ENCODE data around the gene AJM1.

The AJM1 gene

DNA sequence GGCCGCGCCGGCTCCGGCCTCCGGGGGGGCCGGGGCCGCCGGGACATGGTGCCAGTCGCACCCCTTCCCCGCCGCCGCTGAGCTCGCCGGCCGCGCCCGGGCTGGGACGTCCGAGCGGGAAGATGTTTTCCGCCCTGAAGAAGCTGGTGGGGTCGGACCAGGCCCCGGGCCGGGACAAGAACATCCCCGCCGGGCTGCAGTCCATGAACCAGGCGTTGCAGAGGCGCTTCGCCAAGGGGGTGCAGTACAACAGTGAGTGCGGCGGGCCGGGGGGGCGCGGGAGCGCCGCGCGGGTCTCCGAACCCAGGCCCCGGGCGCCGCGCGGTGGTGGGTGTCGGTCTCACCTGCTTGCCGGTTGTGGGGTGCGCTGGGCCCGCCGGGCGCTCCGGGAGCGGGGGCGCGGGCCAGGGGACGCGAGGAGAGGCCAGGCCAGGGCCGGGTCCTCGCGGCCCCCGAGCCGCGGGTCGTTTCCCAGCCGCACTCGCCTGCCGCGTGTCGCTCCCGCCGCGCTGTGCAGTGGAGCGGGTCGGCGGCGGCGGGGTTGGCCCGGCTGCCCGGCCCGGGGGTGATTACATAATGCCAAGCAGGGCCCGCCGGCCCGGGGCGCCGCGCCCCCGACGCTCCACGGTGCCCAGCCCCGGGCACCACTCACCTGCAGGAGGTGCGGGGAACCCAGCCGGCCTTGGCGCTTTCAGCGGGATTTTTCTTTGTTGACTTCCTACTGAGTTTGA lies 34.0 kb upstream of the AJM1 start:
- DNase-seq (ENCODE audit: low read depth) = no peak

DNA sequence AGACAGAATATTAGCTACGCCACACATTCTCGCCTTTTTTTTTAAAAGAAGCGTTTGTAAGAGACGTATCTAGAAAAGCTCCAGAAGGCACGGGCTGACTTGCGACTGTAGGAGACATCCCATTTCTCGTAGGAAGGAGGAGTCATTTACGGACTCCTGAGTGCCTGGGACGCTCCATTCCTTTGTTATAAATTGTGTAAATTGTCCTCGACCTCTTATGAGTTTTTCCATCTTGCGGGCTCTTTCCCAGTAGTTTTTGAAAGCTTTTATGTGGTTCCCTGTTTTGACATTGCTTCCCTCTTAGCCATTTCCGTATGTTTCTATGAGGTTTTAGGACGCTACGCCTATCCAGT lies 33.5 kb upstream of the AJM1 start:
- no peak for DNase-seq (ENCODE audit: low read depth)

DNA sequence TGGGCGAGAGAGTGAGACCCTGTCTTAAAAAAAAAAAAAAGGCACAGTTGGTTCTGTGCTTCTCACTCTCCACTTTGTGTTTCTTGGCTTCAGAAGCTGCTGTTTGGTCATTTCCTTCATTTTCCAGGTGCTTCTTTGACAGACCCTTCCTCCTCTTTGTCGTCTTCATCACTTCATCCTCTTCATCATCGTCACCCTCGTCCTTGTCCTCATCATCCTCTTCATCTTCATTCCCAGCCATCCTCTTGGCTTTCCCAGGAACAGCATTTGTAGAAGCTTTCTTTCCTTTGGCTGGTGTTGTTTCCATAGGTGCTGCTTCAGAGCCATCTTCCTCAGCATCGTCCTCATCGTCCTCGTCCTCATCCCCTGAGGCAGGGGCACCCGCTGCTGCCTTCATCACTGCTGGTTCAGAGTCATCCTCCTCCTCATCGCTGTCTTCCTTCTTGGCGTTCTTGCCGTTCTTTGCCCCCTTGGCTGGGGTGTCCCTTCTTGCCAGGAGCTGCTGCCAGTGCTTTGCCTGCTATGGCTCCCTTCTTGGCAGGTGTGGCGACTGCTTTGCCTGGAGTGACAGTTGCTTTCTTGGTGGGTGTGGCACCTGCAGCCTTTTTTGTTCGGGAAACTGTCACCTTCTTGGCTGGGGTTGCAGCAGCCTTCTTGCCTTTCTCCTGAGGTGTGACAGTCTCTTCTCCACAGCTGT lies 27.4 kb upstream of the AJM1 start:
- no peak for DNase-seq (ENCODE audit: low read depth)

DNA sequence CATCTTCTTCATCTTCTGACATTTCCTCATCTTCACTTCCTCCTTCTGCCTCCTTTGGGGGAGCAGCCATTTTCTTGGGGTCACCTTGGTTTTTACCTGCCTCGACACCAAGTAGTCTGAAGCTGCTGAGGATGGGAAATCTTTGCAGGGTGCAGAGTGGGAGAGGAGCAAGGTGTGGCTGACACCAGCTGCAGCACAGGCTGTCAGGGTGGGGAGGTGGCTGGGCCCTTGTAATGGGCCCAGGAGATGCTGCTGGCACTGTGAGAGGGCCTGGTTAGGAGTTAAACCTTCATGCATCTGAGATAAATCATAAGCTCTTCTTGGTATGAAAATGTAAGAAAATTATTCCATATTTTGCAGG lies 26.9 kb upstream of the AJM1 start:
- DNase-seq (ENCODE audit: low read depth) = no peak

DNA sequence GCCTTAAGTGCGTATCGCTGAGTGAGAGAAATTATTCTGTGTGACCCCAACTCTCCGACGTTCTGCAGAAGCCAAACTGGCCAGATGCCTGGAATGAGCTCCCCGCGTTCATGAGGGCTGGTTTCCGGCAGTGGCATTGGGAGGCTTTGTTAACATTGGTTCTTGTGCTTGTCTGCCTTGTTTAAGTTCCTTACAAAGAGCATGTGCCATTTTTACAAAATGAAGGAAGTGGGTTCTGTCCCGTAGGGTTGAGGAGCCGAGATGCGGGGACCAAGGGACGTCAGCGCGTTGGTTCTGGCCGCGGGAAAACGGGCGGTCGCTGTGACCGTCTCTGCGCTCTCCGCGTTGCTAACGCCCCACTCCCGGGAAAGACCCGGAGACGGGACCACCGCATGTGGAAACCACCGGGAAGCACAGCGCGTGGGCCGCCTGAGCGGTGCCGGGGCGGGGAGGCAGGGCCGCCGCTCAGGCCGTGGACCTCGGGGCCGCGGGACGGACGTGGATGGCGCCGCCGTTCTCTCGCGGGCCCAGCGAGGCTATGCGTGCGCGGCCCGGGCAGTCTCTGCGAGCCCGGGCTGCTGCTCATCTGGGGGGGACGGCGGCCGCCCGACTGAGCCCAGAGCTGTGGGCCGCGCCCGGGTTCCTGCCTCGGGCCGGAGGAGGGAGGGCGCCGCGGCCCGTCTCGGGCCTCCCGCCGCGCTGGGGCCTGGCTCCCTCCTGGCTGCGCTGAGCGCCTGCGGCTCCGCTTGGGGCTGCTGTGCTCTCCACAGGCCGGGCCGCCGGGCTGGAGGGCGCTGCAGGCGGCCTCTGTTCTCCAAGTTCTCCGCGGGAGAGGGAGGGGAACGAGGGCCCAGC lies 21.1 kb upstream of the AJM1 start:
- peak; percentile 56 for DNase-seq (ENCODE audit: low read depth)

DNA sequence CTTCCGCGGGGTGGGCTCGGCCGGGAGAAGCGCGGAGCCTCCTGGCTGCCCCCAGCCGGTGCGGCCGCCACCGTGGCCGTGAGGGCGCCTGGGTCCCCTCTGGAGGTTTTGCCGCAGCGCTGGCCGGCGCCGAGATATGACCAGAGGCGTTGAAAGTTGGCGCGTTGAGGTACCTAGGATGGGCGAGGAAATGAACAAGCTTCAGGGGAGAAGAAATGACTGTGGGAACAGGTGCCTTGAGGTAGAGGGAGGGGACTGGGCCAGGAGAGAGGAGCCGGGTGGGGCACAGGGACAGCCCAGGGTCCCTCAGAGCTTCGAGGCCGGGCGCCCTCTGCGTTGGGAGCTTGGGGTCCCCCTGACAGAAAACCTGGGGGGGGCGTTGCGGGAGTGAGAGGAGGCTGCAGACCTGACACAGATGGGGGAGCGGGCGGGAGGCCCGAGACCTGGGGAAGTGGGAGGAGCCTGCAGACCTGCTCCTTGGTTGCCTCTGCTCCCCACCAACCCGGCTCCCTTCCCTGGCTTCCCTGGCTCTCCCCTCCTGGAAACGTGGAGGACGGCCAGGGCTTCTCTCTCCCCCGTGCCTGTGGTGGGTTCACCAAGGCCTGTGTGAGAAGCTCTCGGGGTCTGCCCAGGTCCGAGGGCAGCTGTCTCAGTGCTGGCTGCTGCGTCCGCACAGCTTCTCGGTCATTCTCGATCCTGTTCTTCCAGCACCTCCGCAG lies 20.3 kb upstream of the AJM1 start:
- DNase-seq (ENCODE audit: low read depth) = no peak

DNA sequence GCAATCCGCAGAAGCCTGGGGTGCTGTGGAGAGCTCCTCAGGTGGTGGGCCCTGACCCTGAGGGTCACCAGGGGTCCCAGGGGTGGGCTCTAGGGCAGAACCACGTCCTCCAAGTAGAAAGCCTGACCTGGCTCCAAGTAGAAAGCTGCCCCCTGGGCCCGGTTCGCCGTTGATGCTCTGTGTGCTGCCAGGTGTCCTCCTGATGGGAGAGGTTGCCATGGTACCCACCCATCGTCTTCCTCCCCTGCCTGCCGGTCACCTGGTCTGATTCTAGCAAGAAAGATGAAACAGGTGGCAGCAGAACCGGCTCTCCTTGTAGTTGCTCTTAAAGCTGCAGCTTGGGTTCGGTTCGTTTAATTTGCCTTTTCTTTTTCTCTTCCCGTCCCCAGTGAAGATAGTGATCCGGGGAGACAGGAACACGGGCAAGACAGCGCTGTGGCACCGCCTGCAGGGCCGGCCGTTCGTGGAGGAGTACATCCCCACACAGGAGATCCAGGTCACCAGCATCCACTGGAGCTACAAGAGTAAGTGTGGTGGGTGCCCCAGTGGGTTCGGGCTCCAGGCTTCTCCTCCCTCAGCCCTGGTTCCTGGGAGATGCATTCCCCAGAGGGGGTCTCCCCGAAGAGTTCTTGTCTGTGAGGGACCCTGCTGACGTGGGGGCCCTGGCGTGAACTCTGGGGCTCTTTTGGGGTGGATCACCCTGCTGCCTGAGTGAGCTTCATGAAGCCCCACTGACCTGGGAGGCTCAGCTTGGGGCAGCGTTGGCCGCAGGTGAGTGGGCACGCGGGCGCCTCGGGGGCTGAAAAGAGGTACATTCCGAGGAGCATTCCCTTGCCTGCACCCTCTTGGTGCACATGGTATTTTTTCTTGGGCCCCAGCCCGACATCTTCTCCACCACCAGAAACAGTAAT lies 18.9 kb upstream of the AJM1 start:
- DNase-seq (ENCODE audit: low read depth) = no peak

DNA sequence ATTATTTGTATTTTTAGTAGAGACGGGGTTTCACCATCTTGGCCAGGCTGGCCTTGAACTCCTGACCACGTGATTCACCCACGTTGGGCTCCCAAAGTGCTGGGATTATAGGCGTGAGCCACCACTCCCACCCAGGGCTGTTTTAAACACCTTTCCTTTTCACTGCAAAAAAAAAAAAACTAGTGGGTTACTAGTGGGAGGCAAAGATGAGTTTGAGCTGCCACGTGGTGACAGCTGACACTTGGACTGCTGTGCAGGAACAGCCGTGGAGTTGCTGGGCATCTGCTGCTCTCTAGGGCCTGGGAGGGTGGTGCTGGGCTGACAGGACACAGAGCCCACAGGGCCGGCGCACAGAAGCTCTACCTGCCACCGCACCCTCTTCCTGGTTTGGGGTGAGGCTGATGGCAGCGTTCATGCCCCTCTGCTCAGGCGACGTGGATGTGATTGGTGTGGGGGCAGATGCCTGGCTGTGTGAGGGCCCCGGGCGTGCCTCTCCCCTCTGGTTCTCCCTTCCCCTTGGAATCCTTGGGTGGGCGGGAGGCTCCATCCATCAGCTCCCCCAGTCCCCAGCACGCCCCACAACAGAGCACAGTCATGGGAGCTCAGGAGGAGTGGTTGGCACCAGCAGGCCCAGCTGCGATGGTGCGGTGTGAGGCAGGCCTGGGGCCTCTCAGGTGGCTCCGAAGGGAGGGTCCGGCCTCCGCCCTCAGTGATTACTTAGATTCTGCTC lies 17.6 kb upstream of the AJM1 start:
- DNase-seq (ENCODE audit: low read depth) = no peak

DNA sequence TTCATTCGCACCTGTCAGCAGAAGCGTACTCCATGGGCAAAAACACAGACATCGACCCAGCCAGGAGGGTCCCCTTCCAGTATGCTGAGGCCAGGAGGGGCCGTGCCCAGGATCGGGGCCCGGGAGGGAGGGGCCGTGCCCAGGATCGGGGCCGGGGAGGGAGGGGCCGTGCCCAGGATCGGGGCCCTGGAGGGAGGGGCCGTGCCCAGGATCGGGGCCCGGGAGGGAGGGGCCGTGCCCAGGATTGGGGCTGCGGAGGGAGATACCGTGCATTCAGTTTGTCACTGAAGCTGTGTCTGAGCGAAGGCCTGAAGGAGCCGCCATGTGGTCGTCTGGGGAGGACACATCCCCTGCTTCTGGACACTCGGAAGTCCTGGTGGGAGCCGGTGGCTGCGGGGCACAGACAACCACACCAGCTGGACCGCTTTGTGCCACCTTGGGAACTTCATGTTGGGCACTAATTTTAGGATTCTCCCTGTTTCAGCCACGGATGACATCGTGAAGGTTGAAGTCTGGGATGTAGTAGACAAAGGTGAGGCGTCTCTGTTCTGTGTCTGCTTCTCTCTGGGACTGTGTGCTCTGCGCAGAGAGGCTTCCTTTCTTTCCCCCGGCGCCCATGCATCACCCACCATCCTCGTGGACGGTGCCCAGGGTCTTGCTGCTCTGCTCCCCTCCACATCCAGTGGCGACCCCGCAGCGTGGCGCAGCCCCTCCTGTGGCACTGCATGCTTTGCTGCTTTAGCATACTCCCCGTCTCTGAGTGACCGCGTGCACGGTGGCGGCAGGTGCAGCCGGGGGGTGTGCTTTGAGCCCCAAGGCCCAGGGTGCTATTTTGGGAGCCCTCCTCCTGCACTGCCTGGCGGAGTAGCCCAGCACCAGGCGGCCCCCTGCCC lies 16.7 kb upstream of the AJM1 start:
- no peak for DNase-seq (ENCODE audit: low read depth)

DNA sequence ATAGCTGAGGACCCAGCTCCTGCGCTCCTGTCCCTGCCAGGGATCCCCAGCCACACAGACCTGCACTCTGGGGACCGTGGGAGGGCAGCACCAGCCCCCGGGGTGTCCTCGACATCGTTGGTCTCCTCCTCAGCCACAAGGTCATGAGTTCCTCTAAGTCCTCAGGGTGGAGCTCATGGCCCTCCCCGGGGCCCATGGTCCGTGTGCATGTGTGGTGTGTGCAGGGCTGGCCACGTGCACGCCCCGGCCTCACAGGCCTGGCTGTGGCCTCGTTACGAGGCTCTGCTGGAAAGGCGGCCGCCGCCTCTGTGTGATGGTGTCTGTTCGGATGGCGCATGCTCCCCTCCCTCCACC lies 16.1 kb upstream of the AJM1 start:
- no peak for DNase-seq (ENCODE audit: low read depth)

DNA sequence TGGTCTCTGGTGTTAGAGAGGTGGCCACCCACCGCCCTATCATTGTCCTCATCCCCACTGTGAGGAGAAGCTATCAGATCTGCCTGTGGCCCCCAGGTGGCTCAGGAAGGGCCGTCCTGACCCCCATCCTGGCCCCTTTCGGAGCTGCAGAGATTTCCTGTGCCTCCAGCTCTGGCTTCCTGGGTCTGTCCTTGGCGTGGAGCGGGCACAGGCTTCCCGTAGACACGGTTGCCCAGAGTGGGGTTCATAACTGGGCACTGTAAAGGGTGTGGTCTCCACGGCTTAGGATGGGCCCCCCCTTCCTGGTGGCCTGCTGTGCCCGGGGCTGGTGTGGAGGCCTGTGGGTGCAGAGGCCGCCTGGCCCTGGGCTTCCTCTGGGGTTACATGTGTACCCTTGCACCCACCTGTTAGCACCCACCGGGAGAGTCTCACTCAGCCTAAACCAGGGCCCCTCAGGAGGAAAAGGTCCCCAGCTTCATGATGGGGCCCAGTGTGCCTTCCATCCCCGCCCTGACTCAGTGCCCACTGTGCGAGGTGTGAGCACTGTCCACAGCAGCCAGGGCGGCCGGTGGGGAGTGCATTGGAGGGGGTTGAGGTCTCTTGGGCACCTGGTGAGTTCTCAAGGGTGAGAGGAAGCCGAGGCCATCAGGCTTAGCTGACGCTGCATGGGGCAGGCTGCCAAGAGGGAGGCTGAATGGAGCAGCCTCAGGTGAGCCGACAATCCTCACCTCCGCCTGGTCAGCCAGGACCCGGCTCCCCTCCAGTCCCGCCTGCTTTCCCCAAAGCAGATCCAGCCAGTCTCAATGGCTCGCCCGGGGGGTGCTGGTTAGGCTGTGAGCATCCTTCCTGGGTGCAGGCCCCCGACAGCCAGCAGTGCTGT lies 15.3 kb upstream of the AJM1 start:
- no peak for DNase-seq (ENCODE audit: low read depth)

DNA sequence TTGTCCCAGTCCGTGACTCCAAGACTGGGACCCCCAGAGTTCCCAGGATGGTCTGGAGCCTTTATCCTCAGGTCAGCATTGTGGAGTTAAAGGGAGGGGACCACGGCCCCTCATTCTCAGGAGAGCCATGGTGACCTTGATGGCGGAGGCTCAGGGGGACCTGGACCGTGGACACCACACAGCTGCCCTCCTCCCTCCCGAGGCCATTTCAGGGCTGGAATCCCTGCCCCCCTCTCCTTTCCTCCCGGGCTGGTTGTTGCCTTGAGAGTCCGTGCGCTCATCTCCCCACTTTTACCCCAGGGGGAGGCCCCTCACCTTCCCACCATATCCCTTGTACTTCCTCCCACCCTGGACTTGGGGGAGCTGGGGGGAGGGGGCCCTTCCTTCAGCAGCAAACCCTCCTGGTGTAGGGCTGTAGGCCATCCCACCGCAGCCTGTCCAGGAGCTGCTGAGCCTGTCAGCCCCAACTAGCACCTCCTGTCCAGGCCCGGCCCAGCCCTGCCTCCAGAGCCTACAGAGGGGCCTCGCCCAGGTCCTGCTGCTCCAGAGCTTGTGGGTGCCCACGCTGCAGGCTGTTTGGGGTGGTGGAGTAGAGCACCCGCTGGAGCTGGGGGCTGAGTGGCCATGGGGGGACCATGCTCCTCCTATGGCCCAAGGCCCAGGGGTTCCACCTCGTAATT lies 14.3 kb upstream of the AJM1 start:
- no peak for DNase-seq (ENCODE audit: low read depth)

DNA sequence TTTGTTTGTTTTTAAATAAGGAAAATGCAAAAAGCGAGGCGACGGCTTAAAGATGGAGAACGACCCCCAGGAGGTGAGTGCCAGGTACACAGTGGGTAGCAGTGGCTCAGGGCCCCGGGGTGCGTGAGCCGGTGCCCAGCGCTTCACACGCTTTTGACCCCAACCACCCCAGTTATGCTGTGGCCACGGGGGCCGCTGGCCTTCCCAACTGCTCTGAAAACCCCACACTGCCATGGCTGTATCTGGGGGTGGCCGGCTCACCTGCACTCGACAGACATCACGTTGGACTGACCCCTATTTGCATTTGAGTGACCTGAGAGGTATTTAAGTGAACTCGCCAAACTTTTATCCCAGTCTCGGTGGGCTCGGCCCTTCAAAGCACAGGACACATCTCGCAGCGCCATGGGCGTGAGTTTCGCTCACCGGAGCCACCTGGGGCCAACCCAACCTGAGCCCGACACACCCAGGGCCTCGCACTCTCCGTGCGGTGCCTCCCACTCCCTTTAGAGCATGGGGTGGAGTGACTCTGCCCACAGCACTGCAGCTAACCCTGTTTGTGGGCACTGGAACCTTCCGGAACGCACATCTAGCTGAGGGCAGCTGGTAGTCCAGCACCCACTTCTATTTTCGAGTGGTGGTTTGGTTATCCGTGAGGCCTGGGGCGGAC lies 13.7 kb upstream of the AJM1 start:
- DNase-seq (ENCODE audit: low read depth) = no peak

DNA sequence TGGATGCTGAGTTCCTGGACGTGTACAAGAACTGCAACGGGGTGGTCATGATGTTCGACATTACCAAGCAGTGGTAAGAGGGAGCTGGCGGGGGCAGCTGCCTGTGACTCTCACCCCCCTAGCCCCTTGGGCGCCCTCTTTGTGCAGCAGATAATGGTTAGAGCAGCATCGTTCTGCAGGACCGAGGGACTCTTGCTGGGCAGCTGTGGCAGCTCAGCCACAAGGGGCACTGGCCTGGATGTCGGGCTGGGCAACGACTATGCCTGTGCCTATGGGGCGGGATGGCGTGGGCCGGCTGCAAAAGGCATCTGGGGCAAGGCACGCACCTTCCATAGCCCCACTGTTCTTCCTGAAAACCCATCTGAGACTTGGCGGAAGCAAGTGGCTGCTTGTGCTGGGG lies 12.9 kb upstream of the AJM1 start:
- DNase-seq (ENCODE audit: low read depth) = no peak

DNA sequence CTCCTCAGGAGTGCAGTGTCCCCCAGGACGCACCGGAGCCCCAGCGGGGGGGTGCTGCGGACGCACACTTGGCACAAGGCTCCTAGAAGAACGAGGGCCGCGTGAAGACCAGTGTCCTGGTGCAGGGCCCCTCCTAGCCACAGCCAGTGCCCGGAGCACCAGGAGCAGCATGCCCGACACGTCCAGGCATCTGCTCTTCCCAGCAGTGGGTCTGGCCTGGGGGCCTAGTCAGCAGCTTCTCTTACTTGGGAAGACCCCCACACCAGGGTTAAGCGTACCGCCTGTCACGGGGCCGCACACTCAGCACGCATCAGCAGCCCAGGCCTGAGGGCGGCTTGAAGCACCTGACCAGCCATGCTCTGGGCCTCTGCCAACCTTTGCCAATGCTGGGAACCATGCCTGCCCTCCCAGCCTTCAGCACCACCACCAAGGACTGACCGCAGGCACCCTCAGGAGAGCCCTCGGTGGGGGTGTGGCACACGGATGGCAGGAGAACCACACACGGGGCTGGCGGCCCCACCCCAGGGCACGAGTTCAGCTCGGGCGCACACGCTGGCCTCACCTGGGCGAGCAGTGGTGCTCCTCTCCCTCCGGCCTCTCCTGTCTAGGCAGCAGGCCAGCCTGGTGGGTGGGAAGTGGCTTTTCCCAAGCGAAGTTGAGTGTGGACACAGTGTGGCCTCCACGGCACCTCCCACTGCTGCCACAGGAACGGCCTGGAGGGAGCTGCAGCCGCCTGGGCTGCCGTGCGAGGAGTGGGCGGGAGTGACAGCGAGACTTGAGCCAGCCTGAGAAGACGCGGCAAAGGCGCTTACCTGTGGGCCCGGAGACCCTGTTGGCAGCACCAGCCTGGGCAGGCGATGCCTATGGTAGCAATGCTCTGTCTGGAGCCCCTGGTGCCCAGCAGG lies 12.0 kb upstream of the AJM1 start:
- no peak for DNase-seq (ENCODE audit: low read depth)

DNA sequence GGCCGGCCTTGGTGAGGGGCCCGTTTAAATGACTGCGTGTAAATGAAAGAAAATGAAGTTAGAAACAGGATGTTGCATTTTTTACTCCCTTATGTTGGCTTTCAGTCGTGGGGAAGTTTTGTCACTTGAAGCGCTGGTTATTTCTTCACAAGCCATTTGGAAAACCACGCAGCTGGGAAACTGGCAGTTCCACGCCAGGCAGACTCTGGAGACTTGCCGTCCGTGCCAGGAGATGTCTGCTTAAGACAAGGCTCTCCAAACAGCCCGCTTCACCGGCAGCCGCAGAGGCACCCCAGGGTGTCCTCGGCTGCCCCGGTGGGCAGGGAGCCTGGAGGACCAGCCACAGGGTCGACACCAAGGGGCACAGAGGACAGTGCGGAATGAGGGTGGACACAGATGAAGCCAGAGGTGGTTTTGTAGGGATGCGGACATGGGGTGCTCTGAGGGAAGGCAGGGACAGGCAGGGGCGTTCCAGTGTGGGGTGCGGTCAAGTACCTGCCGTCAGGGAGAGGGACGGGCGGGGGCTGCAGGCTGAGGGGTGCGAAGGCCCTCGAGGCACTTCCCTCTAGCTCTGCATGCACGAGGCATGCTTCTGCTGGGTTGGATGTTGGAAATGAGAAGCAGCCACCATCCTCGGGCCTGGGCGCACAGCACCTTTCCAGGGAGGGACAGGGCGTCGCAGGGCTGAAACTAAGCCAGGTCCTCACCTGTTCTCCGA lies 11.1 kb upstream of the AJM1 start:
- no peak for DNase-seq (ENCODE audit: low read depth)
